ENCODE measurements around the gene SH3RF3.
A peak's percentile ranks its signal among the peaks of the same experiment; 100 is the strongest.

Gene SH3RF3

DNA sequence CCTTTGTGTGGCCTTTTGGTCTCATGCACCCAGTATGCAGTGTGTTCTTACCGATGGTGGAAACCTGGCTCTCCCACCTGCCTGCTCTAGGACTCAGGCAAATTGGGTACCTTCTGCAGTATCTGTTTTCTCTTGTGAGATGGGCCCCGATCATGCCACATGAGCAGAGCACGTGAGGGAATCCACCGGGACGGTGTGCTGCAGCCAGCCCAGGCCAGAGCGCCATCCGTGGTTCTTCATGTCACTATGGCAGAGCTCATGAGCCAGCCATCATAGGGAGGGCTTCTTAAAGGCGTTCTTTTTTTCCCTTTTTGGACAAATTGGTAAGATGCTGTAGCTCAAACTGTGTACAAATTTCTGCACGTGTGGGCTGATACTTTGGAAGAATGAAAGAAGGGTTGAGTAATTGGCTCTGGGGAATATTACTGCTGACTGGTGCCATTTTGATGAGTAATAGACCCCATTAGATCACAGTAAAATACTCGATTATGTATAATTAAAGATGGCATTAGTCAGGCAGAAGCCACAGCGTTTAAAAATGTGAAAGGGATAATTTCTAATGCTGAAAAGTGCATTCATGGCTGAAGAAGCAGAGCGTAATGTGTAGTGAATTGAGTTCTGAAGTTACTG lies 19.2 kb downstream of the SH3RF3 start:
- no peak for DNase-seq
- Histone ChIP-seq H3K79me1 (ENCODE audit: low read length) (no peaks in the 10 kb centered on the region), H3K36me3 (ENCODE audit: control insufficient read depth in 1 of 2, insufficient read depth in 2 of 2, low read length in 2 of 2) (no peaks in the 10 kb centered on the region), H4K91ac (ENCODE audit: low read depth, low read length) (no peak overlapping the region), H3K4me1 (ENCODE audit: control insufficient read depth in 1 of 2, insufficient read depth in 2 of 2, low read length in 2 of 2) (no peaks in the 10 kb centered on the region), H3K27ac (ENCODE audit: low read depth, low read length) (no peak overlapping the region), H2BK5ac (ENCODE audit: low read depth, low read length, poor library complexity) (no peak overlapping the region), H3K4ac (ENCODE audit: low read depth, low read length) (no peak overlapping the region), H2BK12ac (ENCODE audit: low read length) (no peak overlapping the region), H3K23ac (ENCODE audit: low read length) (no peak overlapping the region), H2BK120ac (ENCODE audit: insufficient read depth, low read length, poor library complexity) (no peak overlapping the region), H3K79me2 (ENCODE audit: control insufficient read depth, insufficient read depth, low read length, poor library complexity) (no peaks in the 10 kb centered on the region), H4K8ac (ENCODE audit: low read depth, low read length) (no peak overlapping the region), H3K14ac (ENCODE audit: low read length) (no peak overlapping the region), H3K9me3 (ENCODE audit: insufficient read depth, low read depth, low read length) (peaks cover 3% of the 10 kb centered on the region), H4K12ac (ENCODE audit: low read depth, low read length) (no peak overlapping the region), H3K9ac (ENCODE audit: low read length) (no peak overlapping the region), H3K18ac (ENCODE audit: low read length) (no peak overlapping the region), H2AK5ac (ENCODE audit: low read length) (no peak overlapping the region), H3K4me2 (ENCODE audit: low read length) (no peak overlapping the region), H3K4me3 (ENCODE audit: low read depth, low read length) (no peak overlapping the region), H3K27me3 (ENCODE audit: insufficient read depth, low read length) (no peaks in the 10 kb centered on the region), H2AFZ (ENCODE audit: insufficient read depth, low read length, poor library complexity) (no peak overlapping the region)
- WGBS (ENCODE audit: extremely low coverage, insufficient coverage, insufficient read length) = no CpG with 5 or more reads among the region's 12 CpGs

DNA sequence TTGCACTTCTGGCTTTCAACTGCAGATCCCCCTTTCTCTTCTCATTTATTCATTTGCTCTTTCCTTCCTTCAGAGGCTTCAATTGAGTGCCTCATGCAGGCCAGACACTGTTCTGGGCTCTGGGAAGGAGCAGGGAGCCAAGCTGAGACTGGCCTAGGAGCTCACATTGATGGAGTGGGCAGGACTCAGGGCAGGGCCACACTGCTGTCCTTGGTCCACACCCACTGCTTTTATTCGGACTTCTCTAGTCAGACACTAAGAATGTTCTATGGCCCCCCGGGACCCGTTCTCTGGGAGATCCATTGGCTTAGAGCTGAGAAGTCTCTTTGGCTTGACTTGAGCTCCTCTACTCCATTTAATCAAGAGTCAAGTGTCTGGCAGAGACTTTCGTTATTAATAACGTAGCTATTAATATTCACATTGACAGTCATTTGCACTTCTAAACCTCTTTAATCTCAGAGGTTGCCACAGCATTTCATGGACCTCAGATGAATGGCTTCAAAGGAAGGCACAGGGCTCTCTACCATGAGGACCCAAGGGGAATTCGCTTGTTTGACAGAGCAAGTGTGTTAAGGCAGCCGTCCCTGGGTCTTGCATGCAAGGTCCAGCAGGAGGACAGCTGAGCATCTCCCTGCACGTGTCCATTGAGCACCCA lies 20.1 kb downstream of the SH3RF3 start:
- Histone ChIP-seq H3K4ac (ENCODE audit: low read depth, low read length) (no peak overlapping the region), H2BK12ac (ENCODE audit: low read length) (no peak overlapping the region), H3K79me1 (ENCODE audit: low read length) (no peaks in the 10 kb centered on the region), H3K9ac (ENCODE audit: low read length) (no peak overlapping the region), H3K79me2 (ENCODE audit: control insufficient read depth, insufficient read depth, low read length, poor library complexity) (no peaks in the 10 kb centered on the region), H4K8ac (ENCODE audit: low read depth, low read length) (no peak overlapping the region), H3K4me1 (ENCODE audit: control insufficient read depth in 1 of 2, insufficient read depth in 2 of 2, low read length in 2 of 2) (no peaks in the 10 kb centered on the region), H3K27me3 (ENCODE audit: insufficient read depth, low read length) (no peaks in the 10 kb centered on the region), H3K9me3 (ENCODE audit: insufficient read depth, low read depth, low read length) (peaks cover 3% of the 10 kb centered on the region), H2AK5ac (ENCODE audit: low read length) (no peak overlapping the region), H2AFZ (ENCODE audit: insufficient read depth, low read length, poor library complexity) (no peak overlapping the region), H4K12ac (ENCODE audit: low read depth, low read length) (no peak overlapping the region), H3K27ac (ENCODE audit: low read depth, low read length) (no peak overlapping the region), H3K4me3 (ENCODE audit: low read depth, low read length) (no peak overlapping the region), H4K91ac (ENCODE audit: low read depth, low read length) (no peak overlapping the region), H2BK5ac (ENCODE audit: low read depth, low read length, poor library complexity) (no peak overlapping the region), H3K36me3 (ENCODE audit: control insufficient read depth in 1 of 2, insufficient read depth in 2 of 2, low read length in 2 of 2) (no peaks in the 10 kb centered on the region), H3K23ac (ENCODE audit: low read length) (peak overlapping the region; percentile 76), H3K18ac (ENCODE audit: low read length) (no peak overlapping the region), H3K14ac (ENCODE audit: low read length) (no peak overlapping the region), H2BK120ac (ENCODE audit: insufficient read depth, low read length, poor library complexity) (no peak overlapping the region), H3K4me2 (ENCODE audit: low read length) (no peak overlapping the region)
- WGBS (ENCODE audit: extremely low coverage, insufficient coverage, insufficient read length) = no CpG with 5 or more reads among the region's 8 CpGs
- no peak for DNase-seq

DNA sequence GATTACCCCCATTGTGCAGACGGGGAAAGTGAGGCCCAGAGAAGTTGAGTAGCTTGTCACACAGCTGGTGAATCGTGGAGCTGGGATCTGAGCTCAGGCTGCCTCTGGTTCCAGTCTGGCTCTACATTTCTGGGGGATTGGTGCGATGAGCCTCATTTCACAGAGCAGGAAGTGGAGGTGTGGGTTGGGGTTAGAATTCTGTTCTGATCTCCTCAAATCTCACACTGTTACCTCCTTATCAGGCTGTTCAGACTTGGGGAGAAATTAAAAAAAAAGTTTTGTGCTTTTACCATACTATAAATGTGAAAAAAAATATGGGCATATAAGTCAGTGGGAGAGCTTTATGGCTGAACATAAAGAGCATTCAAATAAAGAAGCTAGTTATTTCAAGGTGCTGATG lies 21.6 kb downstream of the SH3RF3 start:
- Histone ChIP-seq H4K12ac (ENCODE audit: low read depth, low read length) (no peak overlapping the region), H3K27ac (ENCODE audit: low read depth, low read length) (no peak overlapping the region), H4K8ac (ENCODE audit: low read depth, low read length) (no peak overlapping the region), H2BK12ac (ENCODE audit: low read length) (no peak overlapping the region), H2BK120ac (ENCODE audit: insufficient read depth, low read length, poor library complexity) (no peak overlapping the region), H3K9ac (ENCODE audit: low read length) (no peak overlapping the region), H3K9me3 (ENCODE audit: insufficient read depth, low read depth, low read length) (peaks cover 3% of the 10 kb centered on the region), H3K4ac (ENCODE audit: low read depth, low read length) (no peak overlapping the region), H3K4me3 (ENCODE audit: low read depth, low read length) (peak overlapping the region; percentile 58), H3K18ac (ENCODE audit: low read length) (no peak overlapping the region), H3K27me3 (ENCODE audit: insufficient read depth, low read length) (peaks cover 2% of the 10 kb centered on the region), H3K4me2 (ENCODE audit: low read length) (no peak overlapping the region), H2AK5ac (ENCODE audit: low read length) (no peak overlapping the region), H2BK5ac (ENCODE audit: low read depth, low read length, poor library complexity) (no peak overlapping the region), H3K14ac (ENCODE audit: low read length) (no peak overlapping the region), H4K91ac (ENCODE audit: low read depth, low read length) (no peak overlapping the region), H2AFZ (ENCODE audit: insufficient read depth, low read length, poor library complexity) (no peak overlapping the region), H3K79me1 (ENCODE audit: low read length) (no peaks in the 10 kb centered on the region), H3K36me3 (ENCODE audit: control insufficient read depth in 1 of 2, insufficient read depth in 2 of 2, low read length in 2 of 2) (no peaks in the 10 kb centered on the region), H3K23ac (ENCODE audit: low read length) (no peak overlapping the region), H3K79me2 (ENCODE audit: control insufficient read depth, insufficient read depth, low read length, poor library complexity) (no peaks in the 10 kb centered on the region), H3K4me1 (ENCODE audit: control insufficient read depth in 1 of 2, insufficient read depth in 2 of 2, low read length in 2 of 2) (no peaks in the 10 kb centered on the region)
- WGBS (ENCODE audit: extremely low coverage, insufficient coverage, insufficient read length) = no CpG with 5 or more reads among the region's 3 CpGs
- no peak for DNase-seq

DNA sequence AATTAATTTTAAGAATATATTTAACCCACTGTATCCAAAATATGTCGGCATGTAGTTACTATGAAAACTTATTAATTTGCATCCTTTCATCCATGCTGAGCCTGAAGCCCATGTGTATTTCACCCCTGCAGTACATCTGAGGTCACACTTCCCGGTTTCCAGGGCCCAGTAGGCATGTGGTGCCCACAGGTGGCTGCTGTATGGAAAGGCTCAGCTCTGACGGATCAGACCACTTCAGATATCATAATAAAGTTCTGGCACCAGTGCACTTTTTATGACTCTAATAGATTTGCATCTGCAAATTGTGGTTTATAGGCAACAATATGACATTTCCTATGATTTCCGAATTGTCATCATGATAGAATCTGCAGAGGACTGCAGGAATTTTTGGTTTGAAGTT lies 22.5 kb downstream of the SH3RF3 start:
- Histone ChIP-seq H3K27me3 (ENCODE audit: insufficient read depth, low read length) (peaks cover 2% of the 10 kb centered on the region), H2AK5ac (ENCODE audit: low read length) (no peak overlapping the region), H4K12ac (ENCODE audit: low read depth, low read length) (no peak overlapping the region), H3K9ac (ENCODE audit: low read length) (no peak overlapping the region), H3K4me1 (ENCODE audit: control insufficient read depth in 1 of 2, insufficient read depth in 2 of 2, low read length in 2 of 2) (no peaks in the 10 kb centered on the region), H2AFZ (ENCODE audit: insufficient read depth, low read length, poor library complexity) (no peak overlapping the region), H3K79me2 (ENCODE audit: control insufficient read depth, insufficient read depth, low read length, poor library complexity) (no peaks in the 10 kb centered on the region), H3K23ac (ENCODE audit: low read length) (no peak overlapping the region), H2BK120ac (ENCODE audit: insufficient read depth, low read length, poor library complexity) (no peak overlapping the region), H3K18ac (ENCODE audit: low read length) (no peak overlapping the region), H3K4me3 (ENCODE audit: low read depth, low read length) (no peak overlapping the region), H2BK5ac (ENCODE audit: low read depth, low read length, poor library complexity) (no peak overlapping the region), H3K4ac (ENCODE audit: low read depth, low read length) (no peak overlapping the region), H3K4me2 (ENCODE audit: low read length) (no peak overlapping the region), H3K9me3 (ENCODE audit: insufficient read depth, low read depth, low read length) (peaks cover 3% of the 10 kb centered on the region), H2BK12ac (ENCODE audit: low read length) (no peak overlapping the region), H3K14ac (ENCODE audit: low read length) (no peak overlapping the region), H3K27ac (ENCODE audit: low read depth, low read length) (no peak overlapping the region), H3K79me1 (ENCODE audit: low read length) (no peaks in the 10 kb centered on the region), H3K36me3 (ENCODE audit: control insufficient read depth in 1 of 2, insufficient read depth in 2 of 2, low read length in 2 of 2) (no peaks in the 10 kb centered on the region), H4K91ac (ENCODE audit: low read depth, low read length) (no peak overlapping the region), H4K8ac (ENCODE audit: low read depth, low read length) (no peak overlapping the region)
- WGBS (ENCODE audit: extremely low coverage, insufficient coverage, insufficient read length) = no CpG with 5 or more reads among the region's 4 CpGs
- DNase-seq = no peak

Data from trophoblast cell (in vitro differentiated cells and primary cell).